SK-N-SH treated with all-trans-retinoic acid at 6 μM for 48 hours (cell line): ENCODE measurements around the gene OXCT2.

Experiments
- ATAC-seq: fragments of 200-7000 bp; cut with Tn5 transposase; 3 replicates; pipeline ENCODE4 v1.9.1; 2020; ENCODE audit warnings: mild to moderate bottlenecking, moderate library complexity
- ARNTL ChIP-seq: fragments of 450-650 bp; formaldehyde crosslinking; IDR thresholded peaks from 2 replicates; pipeline ENCODE4 v1.5.0; 2020; ENCODE audit warnings: low read depth, mild to moderate bottlenecking, moderate library complexity, borderline replicate concordance
- BACH2 ChIP-seq: fragments of 250-450 bp; sonication (Bioruptor Pico); IDR thresholded peaks from 2 replicates; pipeline ENCODE4 v1.9.0; 2021; ENCODE audit warnings: mild to moderate bottlenecking, borderline replicate concordance
- GLIS3 ChIP-seq: fragments of 250-450 bp; sonication (Bioruptor Pico); IDR thresholded peaks from 2 replicates; pipeline ENCODE4 v1.5.0; 2020; ENCODE audit warnings: mild to moderate bottlenecking, moderate library complexity
- ISL1 ChIP-seq: fragments of 250-450 bp; sonication (Bioruptor Pico); IDR thresholded peaks from 2 replicates; pipeline ENCODE4 v2.1.2; 2022; ENCODE audit warnings: mild to moderate bottlenecking, moderate library complexity
- OSR1 ChIP-seq: fragments of 250-450 bp; sonication (Bioruptor Pico); IDR thresholded peaks from 2 replicates; pipeline ENCODE4 v1.8.0; 2022; ENCODE audit warnings: moderate library complexity, mild to moderate bottlenecking, inconsistent platforms
- PPARA ChIP-seq: fragments of 250-450 bp; sonication (Bioruptor Pico); IDR thresholded peaks from 2 replicates; pipeline ENCODE4 v1.5.0; 2020; ENCODE audit warnings: mild to moderate bottlenecking, borderline replicate concordance
- RARB ChIP-seq: fragments of 250-450 bp; sonication (Bioruptor Pico); IDR thresholded peaks from 2 replicates; pipeline ENCODE4 v1.8.0; 2021; ENCODE audit warnings: mild to moderate bottlenecking, moderate library complexity
- SNAI2 ChIP-seq: fragments of 250-450 bp; sonication (Bioruptor Pico); IDR thresholded peaks from 2 replicates; pipeline ENCODE4 v1.5.0; 2020; ENCODE audit warnings: mild to moderate bottlenecking, moderate library complexity
- TCF4 ChIP-seq: fragments of 250-450 bp; sonication (Bioruptor Pico); IDR thresholded peaks from 2 replicates; pipeline ENCODE4 v1.8.0; 2021; ENCODE audit warnings: mild to moderate bottlenecking, moderate library complexity, borderline replicate concordance
- TOX ChIP-seq: fragments of 250-450 bp; sonication (Bioruptor Pico); IDR thresholded peaks from 2 replicates; pipeline ENCODE4 v1.8.0; 2021; ENCODE audit warnings: mild to moderate bottlenecking, moderate library complexity, borderline replicate concordance
- ZC3H10 ChIP-seq: fragments of 250-450 bp; sonication (Bioruptor Pico); IDR thresholded peaks from 2 replicates; pipeline ENCODE4 v1.5.1; 2021; ENCODE audit warnings: mild to moderate bottlenecking, moderate library complexity
- ZFP3 ChIP-seq: fragments of 250-450 bp; sonication (Bioruptor Pico); IDR thresholded peaks from 2 replicates; pipeline ENCODE4 v1.5.0; 2020; ENCODE audit warnings: mild to moderate bottlenecking, moderate library complexity
- ZFP30 ChIP-seq: fragments of 450-650 bp; formaldehyde crosslinking; IDR thresholded peaks from 2 replicates; pipeline ENCODE4 v1.5.0; 2022; ENCODE audit warnings: mild to moderate bottlenecking, moderate library complexity
- ZNF565 ChIP-seq: fragments of 450-650 bp; formaldehyde crosslinking; conservative IDR thresholded peaks from 2 replicates; pipeline ENCODE4 v1.5.0; 2020; ENCODE audit warnings: low read depth, mild to moderate bottlenecking, moderate library complexity
- ZNF70 ChIP-seq: fragments of 450-650 bp; formaldehyde crosslinking; IDR thresholded peaks from 2 replicates; pipeline ENCODE4 v1.5.0; 2020; ENCODE audit warnings: mild to moderate bottlenecking, moderate library complexity
- ZNF8 ChIP-seq: fragments of 450-650 bp; formaldehyde crosslinking; IDR thresholded peaks from 2 replicates; pipeline ENCODE4 v1.5.0; 2020; ENCODE audit warnings: mild to moderate bottlenecking, moderate library complexity
- TF ChIP-seq, protein P1 (sequence below): fragments of 250-450 bp; sonication (Bioruptor Pico); IDR thresholded peaks from 2 replicates; pipeline ENCODE4 v1.8.0; 2021; ENCODE audit warnings: low read depth, mild to moderate bottlenecking, moderate library complexity, borderline replicate concordance
- TF ChIP-seq, protein P2 (sequence below): fragments of 250-450 bp; sonication (Bioruptor Pico); IDR thresholded peaks from 2 replicates; pipeline ENCODE4 v1.5.0; 2020; ENCODE audit warnings: mild to moderate bottlenecking, moderate library complexity
- TF ChIP-seq, protein P3 (sequence below): fragments of 250-450 bp; sonication (Bioruptor Pico); IDR thresholded peaks from 2 replicates; pipeline ENCODE4 v1.8.0; 2020; ENCODE audit warnings: mild to moderate bottlenecking, moderate library complexity, borderline replicate concordance
- TF ChIP-seq, protein P4 (sequence below): fragments of 250-450 bp; sonication (Bioruptor Pico); IDR thresholded peaks from 2 replicates; pipeline ENCODE4 v1.5.1; 2021; ENCODE audit warnings: mild to moderate bottlenecking, moderate library complexity

OXCT2 gene

DNA sequence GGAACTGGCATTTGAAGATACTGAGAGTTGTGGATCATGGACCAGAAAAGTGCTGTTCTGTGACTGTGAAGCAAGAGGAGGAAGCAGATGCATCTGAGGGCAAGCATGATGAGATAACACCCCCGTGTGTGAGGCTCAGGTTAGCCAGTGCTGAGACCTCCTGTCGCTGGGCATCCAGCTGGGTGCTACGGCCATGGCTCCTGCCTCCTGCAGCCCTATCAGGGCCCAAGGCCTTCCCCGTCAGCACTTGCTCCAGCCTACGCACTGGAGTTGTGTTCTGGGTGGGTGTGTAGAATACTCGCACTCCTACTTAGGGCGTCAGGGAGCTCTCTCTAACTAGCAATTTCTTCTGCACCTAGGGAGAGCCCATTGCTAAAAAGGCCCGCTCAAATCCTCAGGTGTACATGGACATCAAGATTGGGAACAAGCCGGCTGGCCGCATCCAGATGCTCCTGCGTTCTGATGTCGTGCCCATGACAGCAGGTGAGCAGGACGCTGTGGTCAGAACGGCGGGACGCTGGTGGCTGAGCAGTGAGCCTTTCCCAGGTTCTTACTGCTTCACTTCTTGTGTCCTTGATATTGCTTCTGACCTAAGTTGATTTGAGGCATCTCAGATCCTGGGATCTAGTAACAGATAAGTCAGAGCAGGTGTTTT lies 26.0 kb downstream of the OXCT2 start:
- TF ChIP-seq TCF4 (CRISPR knock-in tag) (no peak), GLIS3 (CRISPR knock-in tag) (no peak), ARNTL (CRISPR knock-in tag) (no peak)

DNA sequence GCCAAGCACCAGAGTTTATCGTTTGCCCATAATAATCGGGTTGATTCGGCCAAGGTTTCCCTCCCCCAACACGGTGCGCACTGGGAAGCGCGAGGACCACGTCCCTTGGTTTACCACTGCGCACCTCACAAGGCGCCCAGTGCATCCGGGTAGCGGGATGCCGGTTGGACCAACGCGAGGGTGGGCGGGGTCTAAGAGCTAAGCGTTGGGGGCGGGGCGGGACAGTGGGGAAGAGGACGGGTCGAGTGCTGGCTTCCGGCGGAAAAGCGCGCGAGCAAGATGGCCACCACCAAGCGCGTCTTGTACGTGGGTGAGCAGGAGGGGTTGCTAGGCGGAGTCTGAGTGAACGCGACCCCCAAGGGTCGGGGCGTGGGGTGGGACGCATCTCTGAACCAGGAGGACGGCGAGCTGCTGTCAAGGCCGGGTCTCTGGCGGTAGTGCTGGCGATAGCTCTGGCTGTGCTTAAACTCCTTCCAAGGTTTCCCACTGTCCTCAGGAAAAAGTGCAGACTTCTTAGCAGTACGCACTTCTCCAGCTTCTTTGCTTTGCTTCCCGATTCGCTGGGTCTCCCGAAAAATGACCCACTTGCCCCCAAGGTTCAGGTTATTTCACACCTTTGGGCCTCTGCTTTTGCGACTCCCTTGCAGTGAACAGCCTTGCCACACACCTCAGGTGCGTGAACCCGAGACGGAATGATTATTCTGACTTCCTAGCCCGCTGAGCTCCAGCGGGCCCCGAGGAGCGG lies 32.4 kb downstream of the OXCT2 start, which contains the start of gene PPIE:
TSS of gene PPIE (plus strand) at position 261 of the 745 bp plus-strand sequence. CDS start at position 280, 19 bp downstream.
- peak; percentile 99 for ATAC-seq
- TF ChIP-seq TOX (CRISPR knock-in tag) = no peak
- no peak for TF ChIP-seq ZFP30 (CRISPR knock-in tag)
- no peak for TF ChIP-seq PPARA (CRISPR knock-in tag)
- TF ChIP-seq, protein P1, sequence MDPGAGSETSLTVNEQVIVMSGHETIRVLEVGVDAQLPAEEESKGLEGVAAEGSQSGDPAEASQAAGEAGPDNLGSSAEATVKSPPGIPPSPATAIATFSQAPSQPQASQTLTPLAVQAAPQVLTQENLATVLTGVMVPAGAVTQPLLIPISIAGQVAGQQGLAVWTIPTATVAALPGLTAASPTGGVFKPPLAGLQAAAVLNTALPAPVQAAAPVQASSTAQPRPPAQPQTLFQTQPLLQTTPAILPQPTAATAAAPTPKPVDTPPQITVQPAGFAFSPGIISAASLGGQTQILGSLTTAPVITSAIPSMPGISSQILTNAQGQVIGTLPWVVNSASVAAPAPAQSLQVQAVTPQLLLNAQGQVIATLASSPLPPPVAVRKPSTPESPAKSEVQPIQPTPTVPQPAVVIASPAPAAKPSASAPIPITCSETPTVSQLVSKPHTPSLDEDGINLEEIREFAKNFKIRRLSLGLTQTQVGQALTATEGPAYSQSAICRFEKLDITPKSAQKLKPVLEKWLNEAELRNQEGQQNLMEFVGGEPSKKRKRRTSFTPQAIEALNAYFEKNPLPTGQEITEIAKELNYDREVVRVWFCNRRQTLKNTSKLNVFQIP (CRISPR knock-in tag) = no peak
- TF ChIP-seq ISL1 (CRISPR knock-in tag) = no peak
- TF ChIP-seq, protein P2, sequence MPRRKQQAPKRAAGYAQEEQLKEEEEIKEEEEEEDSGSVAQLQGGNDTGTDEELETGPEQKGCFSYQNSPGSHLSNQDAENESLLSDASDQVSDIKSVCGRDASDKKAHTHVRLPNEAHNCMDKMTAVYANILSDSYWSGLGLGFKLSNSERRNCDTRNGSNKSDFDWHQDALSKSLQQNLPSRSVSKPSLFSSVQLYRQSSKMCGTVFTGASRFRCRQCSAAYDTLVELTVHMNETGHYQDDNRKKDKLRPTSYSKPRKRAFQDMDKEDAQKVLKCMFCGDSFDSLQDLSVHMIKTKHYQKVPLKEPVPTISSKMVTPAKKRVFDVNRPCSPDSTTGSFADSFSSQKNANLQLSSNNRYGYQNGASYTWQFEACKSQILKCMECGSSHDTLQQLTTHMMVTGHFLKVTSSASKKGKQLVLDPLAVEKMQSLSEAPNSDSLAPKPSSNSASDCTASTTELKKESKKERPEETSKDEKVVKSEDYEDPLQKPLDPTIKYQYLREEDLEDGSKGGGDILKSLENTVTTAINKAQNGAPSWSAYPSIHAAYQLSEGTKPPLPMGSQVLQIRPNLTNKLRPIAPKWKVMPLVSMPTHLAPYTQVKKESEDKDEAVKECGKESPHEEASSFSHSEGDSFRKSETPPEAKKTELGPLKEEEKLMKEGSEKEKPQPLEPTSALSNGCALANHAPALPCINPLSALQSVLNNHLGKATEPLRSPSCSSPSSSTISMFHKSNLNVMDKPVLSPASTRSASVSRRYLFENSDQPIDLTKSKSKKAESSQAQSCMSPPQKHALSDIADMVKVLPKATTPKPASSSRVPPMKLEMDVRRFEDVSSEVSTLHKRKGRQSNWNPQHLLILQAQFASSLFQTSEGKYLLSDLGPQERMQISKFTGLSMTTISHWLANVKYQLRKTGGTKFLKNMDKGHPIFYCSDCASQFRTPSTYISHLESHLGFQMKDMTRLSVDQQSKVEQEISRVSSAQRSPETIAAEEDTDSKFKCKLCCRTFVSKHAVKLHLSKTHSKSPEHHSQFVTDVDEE (CRISPR knock-in tag) = no peak
- TF ChIP-seq ZNF8 (CRISPR knock-in tag) = no peak
- TF ChIP-seq, protein P3, sequence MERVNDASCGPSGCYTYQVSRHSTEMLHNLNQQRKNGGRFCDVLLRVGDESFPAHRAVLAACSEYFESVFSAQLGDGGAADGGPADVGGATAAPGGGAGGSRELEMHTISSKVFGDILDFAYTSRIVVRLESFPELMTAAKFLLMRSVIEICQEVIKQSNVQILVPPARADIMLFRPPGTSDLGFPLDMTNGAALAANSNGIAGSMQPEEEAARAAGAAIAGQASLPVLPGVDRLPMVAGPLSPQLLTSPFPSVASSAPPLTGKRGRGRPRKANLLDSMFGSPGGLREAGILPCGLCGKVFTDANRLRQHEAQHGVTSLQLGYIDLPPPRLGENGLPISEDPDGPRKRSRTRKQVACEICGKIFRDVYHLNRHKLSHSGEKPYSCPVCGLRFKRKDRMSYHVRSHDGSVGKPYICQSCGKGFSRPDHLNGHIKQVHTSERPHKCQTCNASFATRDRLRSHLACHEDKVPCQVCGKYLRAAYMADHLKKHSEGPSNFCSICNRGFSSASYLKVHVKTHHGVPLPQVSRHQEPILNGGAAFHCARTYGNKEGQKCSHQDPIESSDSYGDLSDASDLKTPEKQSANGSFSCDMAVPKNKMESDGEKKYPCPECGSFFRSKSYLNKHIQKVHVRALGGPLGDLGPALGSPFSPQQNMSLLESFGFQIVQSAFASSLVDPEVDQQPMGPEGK = no peak
- no peak for TF ChIP-seq ZNF565 (CRISPR knock-in tag)
- no peak for TF ChIP-seq RARB (CRISPR knock-in tag)
- no peak for TF ChIP-seq ZC3H10
- TF ChIP-seq BACH2 (CRISPR knock-in tag) = no peak
- TF ChIP-seq, protein P4, sequence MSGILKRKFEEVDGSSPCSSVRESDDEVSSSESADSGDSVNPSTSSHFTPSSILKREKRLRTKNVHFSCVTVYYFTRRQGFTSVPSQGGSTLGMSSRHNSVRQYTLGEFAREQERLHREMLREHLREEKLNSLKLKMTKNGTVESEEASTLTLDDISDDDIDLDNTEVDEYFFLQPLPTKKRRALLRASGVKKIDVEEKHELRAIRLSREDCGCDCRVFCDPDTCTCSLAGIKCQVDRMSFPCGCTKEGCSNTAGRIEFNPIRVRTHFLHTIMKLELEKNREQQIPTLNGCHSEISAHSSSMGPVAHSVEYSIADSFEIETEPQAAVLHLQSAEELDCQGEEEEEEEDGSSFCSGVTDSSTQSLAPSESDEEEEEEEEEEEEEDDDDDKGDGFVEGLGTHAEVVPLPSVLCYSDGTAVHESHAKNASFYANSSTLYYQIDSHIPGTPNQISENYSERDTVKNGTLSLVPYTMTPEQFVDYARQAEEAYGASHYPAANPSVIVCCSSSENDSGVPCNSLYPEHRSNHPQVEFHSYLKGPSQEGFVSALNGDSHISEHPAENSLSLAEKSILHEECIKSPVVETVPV = no peak
- TF ChIP-seq OSR1 (CRISPR knock-in tag) = no peak
- no peak for TF ChIP-seq SNAI2
- TF ChIP-seq GLIS3 (CRISPR knock-in tag) = no peak
- TF ChIP-seq ZFP3 (CRISPR knock-in tag) = no peak
- TF ChIP-seq ZNF70 (CRISPR knock-in tag) = no peak
- no peak for TF ChIP-seq TCF4 (CRISPR knock-in tag)

More for the DNA sequence above, 26.0 kb downstream of the OXCT2 start:
- no peak for ATAC-seq

DNA sequence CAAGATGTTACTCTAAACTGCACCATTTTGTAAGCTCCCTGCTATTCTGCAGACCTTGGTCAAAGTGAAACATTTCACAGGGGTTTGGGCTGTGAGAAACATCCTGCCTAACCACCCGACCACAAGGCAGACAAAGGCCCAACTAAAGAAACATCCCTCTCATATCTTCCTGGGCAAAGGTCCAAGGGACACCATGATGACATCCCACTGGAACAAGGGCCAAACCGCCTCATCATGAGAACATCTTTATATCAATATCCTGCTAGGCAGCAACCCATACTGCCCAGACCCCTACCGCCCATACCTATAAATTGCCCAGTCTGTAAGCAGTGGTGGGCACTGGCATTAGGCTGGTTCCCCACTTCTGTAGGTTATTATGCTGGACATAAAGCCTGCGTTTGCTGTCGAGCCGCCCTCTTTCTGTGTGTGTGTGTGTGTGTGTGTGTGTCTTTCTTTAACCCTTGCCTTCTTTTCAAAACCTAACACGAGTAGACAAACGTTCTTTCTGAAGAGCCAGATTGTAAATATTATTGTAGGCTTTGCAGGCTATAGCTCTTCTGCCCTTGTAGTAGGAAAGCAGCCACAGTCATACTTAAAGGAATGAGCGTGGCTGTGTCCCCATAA lies 33.5 kb downstream of the OXCT2 start:
- no peak for TF ChIP-seq GLIS3 (CRISPR knock-in tag)
- ATAC-seq = no peak
